MM.1S (cell line): Measurements from ENCODE around the gene MUC4.

ENCODE experiments used
- DNase-seq: peaks from one replicate; pipeline ENCODE4 v3.0.0-alpha.2; 2015
- H2AFZ ChIP-seq: fragments of 300-600 bp; sonication (generic); 2 replicates; pipeline ENCODE4 v1.6.0; 2016; ENCODE audit warnings: antibody characterized with exemption, low read length
- H3F3A ChIP-seq: fragments of 300-600 bp; sonication (generic); 2 replicates; pipeline ENCODE4 v1.6.1; 2016; ENCODE audit warnings: mild to moderate bottlenecking, antibody characterized with exemption, low read length, moderate library complexity, mixed read lengths; ENCODE audit not compliant: insufficient read depth
- H3K27ac ChIP-seq: fragments of 300-600 bp; sonication (generic); 2 replicates; pipeline ENCODE4 v1.5.1; 2016; ENCODE audit warnings: mild to moderate bottlenecking, low read length
- H3K27me3 ChIP-seq: fragments of 300-600 bp; sonication (generic); replicated peaks from 2 replicates; pipeline ENCODE4 v1.6.0; 2016; ENCODE audit warnings: low read length; ENCODE audit not compliant: insufficient read depth
- H3K36me3 ChIP-seq: fragments of 300-600 bp; sonication (generic); replicated peaks from 2 replicates; pipeline ENCODE4 v1.6.1; 2016; ENCODE audit warnings: mild to moderate bottlenecking, low read length, mixed read lengths; ENCODE audit not compliant: insufficient read depth
- H3K4me1 ChIP-seq: fragments of 300-600 bp; sonication (generic); 2 replicates; pipeline ENCODE4 v1.6.1; 2016; ENCODE audit warnings: low read length, mixed read lengths
- H3K4me2 ChIP-seq: fragments of 300-600 bp; sonication (generic); 2 replicates; pipeline ENCODE4 v1.6.0; 2016; ENCODE audit warnings: low read depth, low read length
- H3K4me3 ChIP-seq: fragments of 300-600 bp; sonication (generic); 2 replicates; pipeline ENCODE4 v1.5.1; 2016; ENCODE audit warnings: low read length, mixed read lengths
- H3K79me2 ChIP-seq: fragments of 300-600 bp; sonication (generic); 2 replicates; pipeline ENCODE4 v1.6.1; 2016; ENCODE audit warnings: mixed run types, low read length, mixed read lengths
- H3K9ac ChIP-seq: fragments of 300-600 bp; sonication (generic); 2 replicates; pipeline ENCODE4 v1.6.1; 2016; ENCODE audit warnings: low read length, mixed read lengths
- H3K9me2 ChIP-seq: fragments of 300-600 bp; sonication (generic); replicated peaks from 2 replicates; pipeline ENCODE4 v1.6.1; 2016; ENCODE audit warnings: mild to moderate bottlenecking, low read length, mixed read lengths; ENCODE audit not compliant: insufficient read depth
- H3K9me3 ChIP-seq: fragments of 300-600 bp; sonication (generic); replicated peaks from 2 replicates; pipeline ENCODE4 v1.6.1; 2016; ENCODE audit warnings: mild to moderate bottlenecking, low read length, mixed read lengths; ENCODE audit not compliant: insufficient read depth
- H4K20me1 ChIP-seq: fragments of 300-600 bp; sonication (generic); 2 replicates; pipeline ENCODE4 v1.6.1; 2016; ENCODE audit warnings: mild to moderate bottlenecking, low read length, moderate library complexity, mixed read lengths; ENCODE audit not compliant: insufficient read depth
- EZH2 ChIP-seq: fragments of 300-600 bp; sonication (generic); optimal IDR thresholded peaks from 2 replicates; pipeline ENCODE3; 2017; ENCODE audit warnings: low read depth, mild to moderate bottlenecking, antibody characterized with exemption, low read length, mixed read lengths
- EZH2phosphoT487 ChIP-seq: fragments of 300-600 bp; sonication (generic); IDR thresholded peaks from 2 replicates; pipeline ENCODE4 v1.6.1; 2018; ENCODE audit warnings: antibody characterized with exemption, low read length
- TF ChIP-seq, protein P1 (sequence below): fragments of 300-600 bp; sonication (generic); IDR thresholded peaks from 2 replicates; pipeline ENCODE4 v1.5.1; 2016; ENCODE audit warnings: antibody characterized with exemption, low read length, mixed read lengths

MUC4 gene

DNA sequence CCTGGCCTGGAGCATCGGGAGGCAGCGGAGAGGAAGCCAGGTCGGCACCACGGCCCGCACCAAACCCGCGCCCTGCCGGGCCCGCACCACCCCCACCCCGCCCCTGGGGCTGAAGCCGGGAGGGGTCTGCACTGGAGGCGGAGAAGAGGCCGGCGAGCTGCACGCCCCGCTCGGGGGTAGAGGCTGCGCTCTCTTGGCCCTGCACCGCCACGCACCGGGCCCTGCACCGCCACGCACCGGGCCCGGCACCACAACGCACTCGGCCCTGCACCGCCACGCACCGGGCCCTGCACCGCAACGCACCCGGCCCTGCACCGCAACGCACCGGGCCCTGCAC, 49.5 kb downstream of the MUC4 start:
- DNase-seq = no peak
- Histone ChIP-seq H4K20me1 (no peaks in the 10 kb centered on the region), H3F3A (no peaks in the 10 kb centered on the region), H3K4me1 (no peaks in the 10 kb centered on the region), H3K4me2 (no peak overlapping the region), H3K27me3 (peaks cover 84% of the 10 kb centered on the region), H3K27ac (no peak overlapping the region), H3K4me3 (no peak overlapping the region), H3K9ac (no peak overlapping the region), H2AFZ (no peak overlapping the region), H3K9me3 (no peaks in the 10 kb centered on the region), H3K9me2 (no peaks in the 10 kb centered on the region), H3K79me2 (no peaks in the 10 kb centered on the region), H3K36me3 (no peaks in the 10 kb centered on the region)
- TF ChIP-seq EZH2phosphoT487 (no peak), EZH2 (no peak)
- TF ChIP-seq, protein P1, sequence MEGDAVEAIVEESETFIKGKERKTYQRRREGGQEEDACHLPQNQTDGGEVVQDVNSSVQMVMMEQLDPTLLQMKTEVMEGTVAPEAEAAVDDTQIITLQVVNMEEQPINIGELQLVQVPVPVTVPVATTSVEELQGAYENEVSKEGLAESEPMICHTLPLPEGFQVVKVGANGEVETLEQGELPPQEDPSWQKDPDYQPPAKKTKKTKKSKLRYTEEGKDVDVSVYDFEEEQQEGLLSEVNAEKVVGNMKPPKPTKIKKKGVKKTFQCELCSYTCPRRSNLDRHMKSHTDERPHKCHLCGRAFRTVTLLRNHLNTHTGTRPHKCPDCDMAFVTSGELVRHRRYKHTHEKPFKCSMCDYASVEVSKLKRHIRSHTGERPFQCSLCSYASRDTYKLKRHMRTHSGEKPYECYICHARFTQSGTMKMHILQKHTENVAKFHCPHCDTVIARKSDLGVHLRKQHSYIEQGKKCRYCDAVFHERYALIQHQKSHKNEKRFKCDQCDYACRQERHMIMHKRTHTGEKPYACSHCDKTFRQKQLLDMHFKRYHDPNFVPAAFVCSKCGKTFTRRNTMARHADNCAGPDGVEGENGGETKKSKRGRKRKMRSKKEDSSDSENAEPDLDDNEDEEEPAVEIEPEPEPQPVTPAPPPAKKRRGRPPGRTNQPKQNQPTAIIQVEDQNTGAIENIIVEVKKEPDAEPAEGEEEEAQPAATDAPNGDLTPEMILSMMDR = no peak

DNA sequence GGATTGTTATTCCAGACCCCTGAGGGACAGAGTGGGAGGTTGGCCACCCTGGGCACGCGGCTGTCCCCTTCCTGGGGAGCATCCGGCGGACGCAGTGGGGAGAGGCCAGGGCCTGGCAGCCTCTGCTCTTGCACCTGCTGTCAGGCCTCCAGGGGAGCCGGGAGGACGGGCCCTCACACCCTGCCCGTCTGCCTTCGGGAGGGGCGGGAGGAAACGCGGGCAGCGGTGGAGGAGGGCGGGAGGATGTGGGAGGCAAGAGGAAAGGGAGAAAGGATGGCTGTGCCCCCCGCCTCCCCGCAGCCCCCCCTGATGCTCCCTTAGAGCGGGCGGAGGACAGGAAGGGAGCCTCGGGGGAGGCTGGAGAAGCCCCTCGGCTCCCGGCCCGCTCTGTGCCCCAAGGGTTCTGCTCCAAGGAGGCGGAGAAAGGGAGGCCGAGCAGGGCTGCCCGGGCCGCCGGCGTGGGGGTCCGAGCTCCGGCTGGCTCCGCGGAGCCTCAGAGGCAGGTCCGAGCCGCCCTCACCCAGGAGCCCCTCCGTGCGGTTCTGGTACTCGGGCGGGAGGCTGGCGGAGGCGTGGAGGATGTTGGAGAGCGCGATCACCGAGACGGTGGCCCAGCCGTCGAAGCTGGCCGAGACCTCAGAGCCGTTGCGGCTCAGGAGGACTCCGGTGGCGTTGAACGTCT, 50.0 kb downstream of the MUC4 start:
- H3K4me2 ChIP-seq = no peak overlapping the region
- no peaks in the 10 kb centered on the region for H3K79me2 ChIP-seq
- DNase-seq = no peak
- no peaks in the 10 kb centered on the region for H3K9me3 ChIP-seq
- no peak overlapping the region for H2AFZ ChIP-seq
- no peak overlapping the region for H3K27ac ChIP-seq
- H3F3A ChIP-seq = no peaks in the 10 kb centered on the region
- no peak for TF ChIP-seq EZH2
- TF ChIP-seq, protein P1 = no peak
- no peak for TF ChIP-seq EZH2phosphoT487
- no peak overlapping the region for H3K9ac ChIP-seq
- H3K9me2 ChIP-seq = no peaks in the 10 kb centered on the region
- H3K4me3 ChIP-seq = no peak overlapping the region
- H4K20me1 ChIP-seq = no peaks in the 10 kb centered on the region
- no peaks in the 10 kb centered on the region for H3K4me1 ChIP-seq
- peaks cover 87% of the 10 kb centered on the region for H3K27me3 ChIP-seq
- no peaks in the 10 kb centered on the region for H3K36me3 ChIP-seq

DNA sequence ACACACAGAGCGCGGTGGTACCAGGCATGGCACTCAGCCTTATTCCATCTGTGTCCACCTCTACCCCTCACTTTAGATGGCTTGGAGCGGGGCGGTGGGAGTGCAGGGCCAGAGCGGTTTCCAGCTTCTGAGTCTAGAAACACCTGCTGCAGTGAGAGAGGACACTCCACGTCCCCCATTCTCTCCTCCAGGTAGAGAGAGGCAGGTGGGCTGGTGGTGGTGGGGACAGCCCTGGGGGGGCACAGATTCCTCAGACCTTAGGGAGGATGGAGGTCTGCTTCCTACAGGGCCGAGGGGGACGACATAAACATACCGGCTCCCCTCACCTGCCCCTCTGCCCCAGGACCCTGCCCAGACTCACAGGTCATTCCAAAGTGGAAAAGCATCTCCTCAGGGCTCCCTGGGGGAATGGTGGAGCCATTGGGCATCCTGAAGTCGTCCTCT, 50.6 kb downstream of the MUC4 start:
- Histone ChIP-seq H3K4me2 (no peak overlapping the region), H3K9me3 (no peaks in the 10 kb centered on the region)

More for the DNA sequence above, 50.6 kb downstream of the MUC4 start:
- no peaks in the 10 kb centered on the region for H3K4me1 ChIP-seq
- TF ChIP-seq EZH2 (no peak), EZH2phosphoT487 (no peak)
- TF ChIP-seq, protein P1 = no peak
- H2AFZ ChIP-seq = no peak overlapping the region
- no peak for DNase-seq
- no peak overlapping the region for H3K27ac ChIP-seq
- no peaks in the 10 kb centered on the region for H3K36me3 ChIP-seq
- H3K4me3 ChIP-seq = no peak overlapping the region
- H3F3A ChIP-seq = no peaks in the 10 kb centered on the region
- no peaks in the 10 kb centered on the region for H4K20me1 ChIP-seq
- no peaks in the 10 kb centered on the region for H3K9me2 ChIP-seq
- H3K27me3 ChIP-seq = peaks cover 83% of the 10 kb centered on the region
- no peaks in the 10 kb centered on the region for H3K79me2 ChIP-seq
- no peak overlapping the region for H3K9ac ChIP-seq
